K562 (cell line): Measurements from ENCODE around the gene IGF1R. TPM values are rescaled to one million over a fixed set of nuclear protein-coding genes. Genes with fewer than 3 reads are reported as not detected.

ENCODE experiments used
- ATAC-seq: fragments of 200-7000 bp; cut with Tn5 transposase; 3 replicates; pipeline ENCODE4 v1.9.1; 2020; ENCODE audit warnings: moderate library complexity
- BruUV-seq: library from RNA; stranded (reverse); fragments of 400-500 nt; replicated peaks from 2 replicates; lab custom pipeline; 2021; lab: Mats Ljungman, UMichigan
- CTCF ChIA-PET: fragments of 300-600 bp; formaldehyde crosslinking; extraction: SDS; loops from one replicate; lab custom pipeline; 2021; ENCODE audit warnings: low intra/inter-chr PET ratio; lab: Yijun Ruan, JAX
- POLR2A ChIA-PET: fragments of 300-600, 350-650 bp; sonication (Branson Sonifier 250); formaldehyde crosslinking; extraction: SDS; loops from one replicate; lab custom pipeline; 2021; ENCODE audit warnings: antibody characterized with exemption, inconsistent platforms; lab: Yijun Ruan, JAX
- DNase-seq, 4 experiments: peaks; one replicate each; pipeline versions ENCODE4 v3.0.0 to v3.0.0-alpha.2; 2011 to 2018; ENCODE audit warnings: low spot score in 3 of 4, mixed read lengths in 3 of 4; ENCODE audit errors: extremely low read depth in 1 of 4
- FAIRE-seq: peaks from 2 replicates; lab custom pipeline; 2011; peaks lifted over from hg19 to GRCh38; lab: Jason Lieb, UNC
- H2AFZ ChIP-seq: 2 replicates; pipeline ENCODE4 v1.6.0; 2011; ENCODE audit warnings: low read depth, low read length, control low read depth, inconsistent platforms
- H3K27ac ChIP-seq: fragments of 200-600 bp; 3 replicates; pipeline ENCODE4 v1.8.0; 2011; ENCODE audit warnings: low read depth, mild to moderate bottlenecking, control low read depth, inconsistent platforms, low read length, moderate library complexity, mixed read lengths; ENCODE audit errors: extremely low read depth
- H3K27me3 ChIP-seq, 2 experiments: fragments of 300-600 bp in 1 of 2; 2 replicates in 1 of 2; 3 replicates in 1 of 2; pipeline versions ENCODE4 v1.6.0 to v1.8.0; 2011; ENCODE audit warnings: inconsistent platforms in 2 of 2, low read length in 2 of 2, mild to moderate bottlenecking in 1 of 2, mixed read lengths in 1 of 2, moderate library complexity in 1 of 2; ENCODE audit not compliant: control insufficient read depth in 2 of 2, insufficient read depth in 2 of 2
- H3K36me3 ChIP-seq: fragments of 300-600 bp; 3 replicates; pipeline ENCODE4 v1.8.0; 2011; ENCODE audit warnings: mild to moderate bottlenecking, low read length, inconsistent platforms; ENCODE audit not compliant: control insufficient read depth, insufficient read depth
- H3K4me1 ChIP-seq, 2 experiments: fragments of 200-600 bp in 1 of 2; replicated peaks in 1 of 2; 2 replicates in 1 of 2; 3 replicates in 1 of 2; pipeline versions ENCODE4 v1.5.1 to v1.8.0; 2011; ENCODE audit warnings: inconsistent platforms in 2 of 2, low read length in 2 of 2, mild to moderate bottlenecking in 1 of 2, mixed read lengths in 1 of 2, moderate library complexity in 1 of 2; ENCODE audit not compliant: control insufficient read depth in 2 of 2, insufficient read depth in 2 of 2
- H3K4me2 ChIP-seq: 2 replicates; pipeline ENCODE4 v1.6.1; 2011; ENCODE audit warnings: low read length, control low read depth, inconsistent platforms, mixed read lengths; ENCODE audit not compliant: insufficient read depth
- H3K4me3 ChIP-seq: fragments of 200-600 bp; sonication (generic), shearing (Covaris generic); 2 replicates; pipeline ENCODE4 v1.5.1; 2016; ENCODE audit warnings: control low read depth, inconsistent platforms
- H3K79me2 ChIP-seq: fragments of 200-600 bp; 3 replicates; pipeline ENCODE4 v1.8.0; 2011; ENCODE audit warnings: low read length, inconsistent platforms; ENCODE audit not compliant: control insufficient read depth, insufficient read depth
- H3K9ac ChIP-seq, 2 experiments: 2 replicates each; pipeline versions ENCODE4 v1.6.0 to v1.6.1; 2011; ENCODE audit warnings: low read depth in 2 of 2, low read length in 2 of 2, control low read depth in 1 of 2, inconsistent platforms in 1 of 2, mild to moderate bottlenecking in 1 of 2, mixed read lengths in 1 of 2; ENCODE audit not compliant: insufficient read depth in 1 of 2
- H3K9me1 ChIP-seq: one replicate; pipeline ENCODE4 v1.6.0; 2011; ENCODE audit warnings: inconsistent platforms, mild to moderate bottlenecking, low read length, moderate library complexity; ENCODE audit not compliant: control insufficient read depth, insufficient read depth
- H3K9me3 ChIP-seq: replicated peaks from 2 replicates; pipeline ENCODE4 v1.5.1; 2011; ENCODE audit warnings: low read depth, low read length, inconsistent platforms; ENCODE audit not compliant: control insufficient read depth, insufficient read depth
- H4K20me1 ChIP-seq: replicated peaks from 2 replicates; pipeline ENCODE4 v1.6.1; 2011; ENCODE audit warnings: low read length, inconsistent platforms, mixed read lengths; ENCODE audit not compliant: control insufficient read depth, insufficient read depth
- ATF4 ChIP-seq: fragments of 450-650 bp; formaldehyde crosslinking; IDR thresholded peaks from 2 replicates; pipeline ENCODE4 v1.4.0; 2022; ENCODE audit warnings: mild to moderate bottlenecking, moderate library complexity
- ILK ChIP-seq: fragments of 450-650 bp; IDR thresholded peaks from 2 replicates; pipeline ENCODE4 v1.6.1; 2016; ENCODE audit warnings: missing genetic modification characterization, low read depth, mild to moderate bottlenecking, missing compliant biosample characterization, moderate library complexity, borderline replicate concordance
- PHF8 ChIP-seq: fragments of 200-600 bp; sonication (generic); IDR thresholded peaks from 2 replicates; pipeline ENCODE4 v1.6.1; 2012; ENCODE audit warnings: mixed run types, mild to moderate bottlenecking, inconsistent platforms, low read length, moderate library complexity, borderline replicate concordance
- PREB ChIP-seq: sonication (generic); formaldehyde crosslinking; IDR thresholded peaks from 2 replicates; pipeline ENCODE4 v1.8.1; 2023; ENCODE audit warnings: mild to moderate bottlenecking, missing genetic modification reagents
- ZSCAN32 ChIP-seq: fragments of 450-650 bp; formaldehyde crosslinking; IDR thresholded peaks from 2 replicates; pipeline ENCODE4 v1.4.0; 2020; ENCODE audit warnings: mild to moderate bottlenecking, moderate library complexity
- WGBS: fragments of 100-300 bp; shearing (Covaris generic); methylation state at CpG from one replicate; pipeline ENCODE4 v1.1.6; 2016; ENCODE audit warnings: low coverage, mixed read lengths; ENCODE audit not compliant: insufficient coverage; ENCODE audit errors: missing lambda C conversion rate; 5-methylcytosine and 5-hydroxymethylcytosine counted together
- in situ Hi-C: fragments of 300-500 bp; cut with MboI; formaldehyde crosslinking; loops from 4 replicates; pipeline ENCODE4 v1.15.0; 2018; ENCODE audit warnings: inconsistent platforms, mixed read lengths
- intact Hi-C: fragments of 100-400 bp; cut with micrococcal nuclease; formaldehyde crosslinking; loops from 2 replicates; pipeline ENCODE4 v1.14.2; 2022
- polyA plus RNA-seq, 8 experiments: library from polyadenylated mRNA; depleted of rRNA in 4 of 8; stranded (reverse) in 5 of 8; unstranded in 3 of 8; fragments of >200 nt; fragmentation: Nextera tagmentation in 2 of 8; fragmentation: Illumina TruSeq in 1 of 8; extraction: Ambion mirVana in 2 of 8; extraction: Trizol in 1 of 8; gene quantifications; 2 replicates each; pipeline versions ENCODE4 v1.2.1 to v1.2.3, GENCODE V29; 2011 to 2014; ENCODE audit warnings: inconsistent platforms in 1 of 8, missing spikeins in 1 of 8
- total RNA-seq, 7 experiments: library from RNA; depleted of rRNA in 6 of 7; stranded (reverse); fragments of >200 nt in 6 of 7; fragmentation: Illumina TruSeq in 2 of 7; extraction: Trizol in 2 of 7; gene quantifications; 2 replicates each; pipeline versions ENCODE4 v1.2.1 to v1.2.3, GENCODE V29; 2011 to 2021; ENCODE audit warnings: low replicate concordance in 1 of 7

IGF1R gene
- total and polyA plus RNA-seq, 9 of the 15 experiments (the other 6 are each of a cell fraction or from before 2014, with no cell fraction given) = 0.35 to 8.0 (median 1.6) TPM

- Histone ChIP-seq H3K27ac (no peak overlapping the region), H3K4me1 (peaks cover 3 to 6% of the 10 kb centered on the region in 2 experiments; a peak in 3 of 5 replicates), H3K4me2 (no peak overlapping the region), H3K9ac (no peak overlapping the region), H3K36me3 (no peaks in the 10 kb centered on the region), H3K79me2 (no peaks in the 10 kb centered on the region), H3K9me3 (no peaks in the 10 kb centered on the region), H3K9me1 (no peaks in the 10 kb centered on the region), H3K27me3 (peaks cover 16 to 34% of the 10 kb centered on the region in 2 experiments), H4K20me1 (peaks cover 6% of the 10 kb centered on the region; the same call in 1 of the 2 replicates), H3K4me3 (no peak overlapping the region), H2AFZ (no peak overlapping the region)
- intact Hi-C loops (no loop called here), in situ Hi-C loops (no loop called here)
- ATAC-seq (no peak), FAIRE-seq (no peak), DNase-seq (no peak)
- TF ChIP-seq ILK (no peak), ATF4 (CRISPR knock-in tag) (no peak), PREB (CRISPR knock-in tag) (no peak), ZSCAN32 (CRISPR knock-in tag) (no peak), PHF8 (no peak)
- ChIA-PET POLR2A (no interaction called here), CTCF (no interaction called here)
- WGBS = 2% methylated on average over 6 of the region's 6 CpGs
- no TSS peak for BruUV-seq
These were observed 222.4 kb downstream of the IGF1R start for GRCh38 chr15:98870788-98871187.
